ENCODE results near the gene ADGRD2.

Gene ADGRD2

GRCh38 chr9:124478354-124478753, 28.1 kb downstream of the ADGRD2 start:
- DNase-seq (ENCODE audit: low read depth), result no peak

GRCh38 chr9:124479371-124479770, 29.1 kb downstream of the ADGRD2 start:
- no peak for DNase-seq (ENCODE audit: low read depth)

- DNase-seq (ENCODE audit: low read depth), result no peak
Observed at GRCh38 chr9:124479947-124480620, 29.8 kb downstream of the ADGRD2 start.

GRCh38 chr9:124480621-124480981, 30.4 kb downstream of the ADGRD2 start:
- no peak for DNase-seq (ENCODE audit: low read depth)

- no peak for DNase-seq (ENCODE audit: low read depth)
Observed at GRCh38 chr9:124481115-124481514, 30.9 kb downstream of the ADGRD2 start.

- DNase-seq (ENCODE audit: low read depth), result no peak
Observed at GRCh38 chr9:124482431-124483031, 32.3 kb downstream of the ADGRD2 start.

GRCh38 chr9:124483481-124483880, 33.2 kb downstream of the ADGRD2 start:
- DNase-seq (ENCODE audit: low read depth), result no peak

- no peak for DNase-seq (ENCODE audit: low read depth)
Observed at GRCh38 chr9:124485201-124485600, 35.0 kb downstream of the ADGRD2 start.

GRCh38 chr9:124485936-124486335, 35.7 kb downstream of the ADGRD2 start:
- no peak for DNase-seq (ENCODE audit: low read depth)

- no peak for DNase-seq (ENCODE audit: low read depth)
Observed at GRCh38 chr9:124486778-124487259, 36.6 kb downstream of the ADGRD2 start.

GRCh38 chr9:124487260-124488182, 37.3 kb downstream of the ADGRD2 start:
- no peak for DNase-seq (ENCODE audit: low read depth)

GRCh38 chr9:124488641-124489210, 38.5 kb downstream of the ADGRD2 start:
- DNase-seq (ENCODE audit: low read depth), result no peak

GRCh38 chr9:124489222-124489621, 39.0 kb downstream of the ADGRD2 start:
- DNase-seq (ENCODE audit: low read depth), result no peak

GRCh38 chr9:124490004-124490403, 39.8 kb downstream of the ADGRD2 start:
- no peak for DNase-seq (ENCODE audit: low read depth)

- no peak for DNase-seq (ENCODE audit: low read depth)
Observed at GRCh38 chr9:124491049-124491975, 41.1 kb downstream of the ADGRD2 start.

- DNase-seq (ENCODE audit: low read depth), result no peak
Observed at GRCh38 chr9:124492818-124493217, 42.6 kb downstream of the ADGRD2 start.

- no peak for DNase-seq (ENCODE audit: low read depth)
Observed at GRCh38 chr9:124493218-124493617, 43.0 kb downstream of the ADGRD2 start.

- no peak for DNase-seq (ENCODE audit: low read depth)
Observed at GRCh38 chr9:124493794-124494479, 43.7 kb downstream of the ADGRD2 start.

GRCh38 chr9:124495126-124496074, 45.1 kb downstream of the ADGRD2 start:
- no peak for DNase-seq (ENCODE audit: low read depth)

GRCh38 chr9:124496075-124496449, 45.8 kb downstream of the ADGRD2 start:
- DNase-seq (ENCODE audit: low read depth), result no peak
